SKM-1 (cell line): ENCODE data around the gene FBXO40.
A peak's percentile ranks its signal among the peaks of the same experiment; 100 is the strongest.
"Not testable (repeated sequence)": the region's sequence is repeated elsewhere in the genome, so short reads cannot be mapped to it uniquely, and the experiment has no call there.

Experiments used
- DNase-seq: peaks from one replicate; lab custom pipeline; 2025; ENCODE audit not compliant: unreplicated experiment; lab: John Stamatoyannopoulos, UW

FBXO40 gene

GRCh38 chr3:121592856-121593702 is at the start of gene FBXO40:
FBXO40 (plus strand) TSS chr3:121593379; CDS start chr3:121620576, 27,197 bp downstream.
- no peak for DNase-seq

- DNase-seq: no peak
Measured at GRCh38 chr3:121545049-121545573, 48.1 kb upstream of the FBXO40 start.

GRCh38 chr3:121545574-121546455 is 47.4 kb upstream of the FBXO40 start, which contains the start of gene POLQ:
POLQ (minus strand) TSS chr3:121545988; CDS start chr3:121545877, 111 bp downstream.
- peak; percentile 86 for DNase-seq

GRCh38 chr3:121552379-121552778 is 40.8 kb upstream of the FBXO40 start:
- no peak for DNase-seq

- DNase-seq: no peak
Measured at GRCh38 chr3:121552797-121553196, 40.4 kb upstream of the FBXO40 start.

- DNase-seq: no peak
Measured at GRCh38 chr3:121557426-121557934, 35.7 kb upstream of the FBXO40 start.

- DNase-seq: no peak
Measured at GRCh38 chr3:121562148-121562547, 31.0 kb upstream of the FBXO40 start.

- no peak for DNase-seq
Measured at GRCh38 chr3:121566773-121567172, 26.4 kb upstream of the FBXO40 start.

GRCh38 chr3:121567649-121568048 is 25.5 kb upstream of the FBXO40 start, which contains the start of gene ARGFX:
ARGFX (plus strand) TSS chr3:121567949; CDS start chr3:121570714, 2,765 bp downstream.
- no peak for DNase-seq

- no peak for DNase-seq
Measured at GRCh38 chr3:121574449-121574848, 18.7 kb upstream of the FBXO40 start.

GRCh38 chr3:121581691-121582090 is 11.5 kb upstream of the FBXO40 start:
- no peak for DNase-seq

GRCh38 chr3:121584418-121584817 is 8.8 kb upstream of the FBXO40 start:
- DNase-seq: no peak

- not testable (repeated sequence) for DNase-seq
Measured at GRCh38 chr3:121593806-121594205, 627 bp downstream of the FBXO40 start.

GRCh38 chr3:121594850-121595249 is 1.7 kb downstream of the FBXO40 start:
- DNase-seq: no peak

GRCh38 chr3:121595765-121596406 is 2.7 kb downstream of the FBXO40 start:
- no peak for DNase-seq

GRCh38 chr3:121598564-121598963 is 5.4 kb downstream of the FBXO40 start:
- no peak for DNase-seq

GRCh38 chr3:121599900-121600299 is 6.7 kb downstream of the FBXO40 start:
- DNase-seq: not testable (repeated sequence)

GRCh38 chr3:121601212-121601812 is 8.1 kb downstream of the FBXO40 start:
- DNase-seq: no peak

GRCh38 chr3:121604759-121605158 is 11.6 kb downstream of the FBXO40 start:
- no peak for DNase-seq

- DNase-seq: no peak
Measured at GRCh38 chr3:121606106-121606505, 12.9 kb downstream of the FBXO40 start.
